ENCODE measurements around the gene MRM3. TPM values are rescaled to one million over a fixed set of nuclear protein-coding genes. Genes with fewer than 3 reads are reported as not detected.
"Not testable (repeated sequence)": the region's sequence is repeated elsewhere in the genome, so short reads cannot be mapped to it uniquely, and the experiment has no call there.

The MRM3 gene
- total and polyA plus RNA-seq, 2 experiments from 2014 or later = 24.8 to 28.1 TPM

DNA sequence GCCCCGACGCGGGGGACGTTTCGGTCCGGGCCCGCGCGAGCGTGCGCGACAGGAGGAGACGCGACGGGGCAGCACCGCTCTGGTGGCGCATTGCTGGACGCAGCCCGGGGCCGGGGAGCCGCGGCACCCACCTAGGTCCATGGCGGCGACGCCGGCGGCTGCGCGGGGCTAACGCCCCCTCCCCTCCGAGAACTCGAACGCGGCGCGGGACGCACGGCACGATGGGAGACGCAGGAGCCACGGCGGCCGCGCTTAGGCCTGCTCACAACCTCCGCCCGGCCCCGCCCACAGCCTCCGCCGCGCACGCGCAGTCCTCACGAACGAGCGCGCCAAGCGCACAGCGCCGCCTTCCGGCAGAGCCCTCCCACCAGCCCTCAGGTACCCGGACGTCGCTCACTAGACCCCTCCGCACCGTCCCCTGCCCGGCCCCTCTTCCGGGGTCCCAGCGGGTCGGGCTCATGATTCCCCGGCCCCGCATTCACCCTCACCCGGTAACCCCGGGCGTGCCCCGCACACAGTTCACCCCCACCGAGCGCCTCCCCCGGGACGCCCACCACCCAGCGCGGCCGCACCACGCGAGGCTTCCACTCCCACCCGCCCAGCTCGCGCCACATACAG is 30.0 kb upstream of the MRM3 start, which contains the start of gene GEMIN4:
Gene GEMIN4 (minus strand): TSS at position 263 of the 618 bp plus-strand sequence. CDS start 122 bp downstream, at position 141.
- peaks cover 5% of the 10 kb centered on the region for H3K4me1 ChIP-seq (ENCODE audit: low read depth)
- H3K36me3 ChIP-seq = peaks cover 5% of the 10 kb centered on the region
- H3K27ac ChIP-seq = peak within 1 kb of the TSS; percentile 69
- H3K9me3 ChIP-seq (ENCODE audit: low read depth) = no peaks in the 10 kb centered on the region
- peak within 1 kb of the TSS; percentile 62 for H3K4me3 ChIP-seq
- TF ChIP-seq, protein P1, sequence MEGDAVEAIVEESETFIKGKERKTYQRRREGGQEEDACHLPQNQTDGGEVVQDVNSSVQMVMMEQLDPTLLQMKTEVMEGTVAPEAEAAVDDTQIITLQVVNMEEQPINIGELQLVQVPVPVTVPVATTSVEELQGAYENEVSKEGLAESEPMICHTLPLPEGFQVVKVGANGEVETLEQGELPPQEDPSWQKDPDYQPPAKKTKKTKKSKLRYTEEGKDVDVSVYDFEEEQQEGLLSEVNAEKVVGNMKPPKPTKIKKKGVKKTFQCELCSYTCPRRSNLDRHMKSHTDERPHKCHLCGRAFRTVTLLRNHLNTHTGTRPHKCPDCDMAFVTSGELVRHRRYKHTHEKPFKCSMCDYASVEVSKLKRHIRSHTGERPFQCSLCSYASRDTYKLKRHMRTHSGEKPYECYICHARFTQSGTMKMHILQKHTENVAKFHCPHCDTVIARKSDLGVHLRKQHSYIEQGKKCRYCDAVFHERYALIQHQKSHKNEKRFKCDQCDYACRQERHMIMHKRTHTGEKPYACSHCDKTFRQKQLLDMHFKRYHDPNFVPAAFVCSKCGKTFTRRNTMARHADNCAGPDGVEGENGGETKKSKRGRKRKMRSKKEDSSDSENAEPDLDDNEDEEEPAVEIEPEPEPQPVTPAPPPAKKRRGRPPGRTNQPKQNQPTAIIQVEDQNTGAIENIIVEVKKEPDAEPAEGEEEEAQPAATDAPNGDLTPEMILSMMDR (IDR thresholded peaks at IDR 0.05; ENCODE audit: low read depth, low read length) = peak; percentile 86
- DNase-seq (ENCODE audit: low read depth in 1 of 2, low spot score in 1 of 2) = peak; percentile 92 to 96
- no peaks in the 10 kb centered on the region for H3K27me3 ChIP-seq

DNA sequence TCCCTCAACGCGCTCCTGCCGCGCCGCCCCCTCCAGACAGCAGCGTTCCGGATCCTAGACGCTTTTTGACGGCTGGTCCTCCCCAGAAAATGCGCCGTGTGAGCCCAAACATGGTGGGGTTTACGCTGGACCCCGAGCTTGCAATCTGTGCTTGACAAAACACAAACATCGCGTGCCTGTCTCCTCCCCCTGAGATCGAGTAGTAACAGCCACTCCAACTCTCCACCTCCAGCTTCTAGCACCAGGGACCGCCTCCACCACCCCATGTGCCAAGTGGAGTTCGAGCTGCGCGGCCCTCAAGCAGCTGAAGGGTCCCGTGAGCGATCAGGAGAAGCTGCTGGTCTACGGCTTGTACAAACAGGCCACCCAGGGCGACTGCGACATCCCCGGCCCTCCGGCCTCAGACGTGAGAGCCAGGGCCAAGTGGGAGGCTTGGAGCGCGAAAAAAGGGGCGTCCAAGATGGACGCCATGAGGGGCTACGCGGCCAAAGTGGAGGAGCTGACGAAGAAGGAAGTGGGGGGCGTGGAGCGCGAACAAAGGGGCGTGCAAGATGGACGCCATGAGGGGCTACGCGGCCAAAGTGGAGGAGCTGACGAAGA is 29.4 kb upstream of the MRM3 start:
- no peaks in the 10 kb centered on the region for H3K27me3 ChIP-seq
- peaks cover under 1% of the 10 kb centered on the region for H3K36me3 ChIP-seq
- TF ChIP-seq, protein P1 (IDR thresholded peaks at IDR 0.05; ENCODE audit: low read depth, low read length) = no peak
- peaks cover 5% of the 10 kb centered on the region for H3K4me1 ChIP-seq (ENCODE audit: low read depth)
- peak overlapping the region; percentile 62 for H3K4me3 ChIP-seq
- no peaks in the 10 kb centered on the region for H3K9me3 ChIP-seq (ENCODE audit: low read depth)
- peak in 1 of 2 donors; percentile 87 for DNase-seq (ENCODE audit: low read depth in 1 of 2, low spot score in 1 of 2)
- H3K27ac ChIP-seq = peak overlapping the region; percentile 69

DNA sequence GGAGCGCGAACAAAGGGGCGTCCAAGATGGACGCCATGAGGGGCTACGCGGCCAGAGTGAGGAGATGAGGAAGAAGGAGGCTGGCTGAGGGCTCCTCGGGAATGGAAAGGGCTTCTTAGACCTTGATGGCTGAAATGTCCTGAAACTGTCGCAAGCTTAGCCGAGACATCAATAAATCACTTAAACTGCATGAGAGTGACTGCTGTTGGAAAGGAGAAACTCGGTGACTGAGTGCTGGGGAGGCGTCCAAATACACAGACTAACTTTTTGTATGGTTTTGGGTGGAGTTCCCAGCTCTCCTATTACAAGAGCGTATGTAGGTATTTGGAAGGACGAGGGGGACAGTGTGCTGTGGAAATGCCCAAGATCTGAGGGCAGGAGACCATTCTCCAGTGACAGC is 28.7 kb upstream of the MRM3 start:
- no peak for DNase-seq (ENCODE audit: low read depth in 1 of 2, low spot score in 1 of 2)
- H3K9me3 ChIP-seq (ENCODE audit: low read depth) = no peaks in the 10 kb centered on the region
- TF ChIP-seq, protein P1 (IDR thresholded peaks at IDR 0.05; ENCODE audit: low read depth, low read length) = no peak
- peaks cover 5% of the 10 kb centered on the region for H3K4me1 ChIP-seq (ENCODE audit: low read depth)
- H3K36me3 ChIP-seq = no peaks in the 10 kb centered on the region
- peak overlapping the region; percentile 100 for H3K27ac ChIP-seq
- H3K27me3 ChIP-seq = no peaks in the 10 kb centered on the region
- H3K4me3 ChIP-seq = no peak overlapping the region

DNA sequence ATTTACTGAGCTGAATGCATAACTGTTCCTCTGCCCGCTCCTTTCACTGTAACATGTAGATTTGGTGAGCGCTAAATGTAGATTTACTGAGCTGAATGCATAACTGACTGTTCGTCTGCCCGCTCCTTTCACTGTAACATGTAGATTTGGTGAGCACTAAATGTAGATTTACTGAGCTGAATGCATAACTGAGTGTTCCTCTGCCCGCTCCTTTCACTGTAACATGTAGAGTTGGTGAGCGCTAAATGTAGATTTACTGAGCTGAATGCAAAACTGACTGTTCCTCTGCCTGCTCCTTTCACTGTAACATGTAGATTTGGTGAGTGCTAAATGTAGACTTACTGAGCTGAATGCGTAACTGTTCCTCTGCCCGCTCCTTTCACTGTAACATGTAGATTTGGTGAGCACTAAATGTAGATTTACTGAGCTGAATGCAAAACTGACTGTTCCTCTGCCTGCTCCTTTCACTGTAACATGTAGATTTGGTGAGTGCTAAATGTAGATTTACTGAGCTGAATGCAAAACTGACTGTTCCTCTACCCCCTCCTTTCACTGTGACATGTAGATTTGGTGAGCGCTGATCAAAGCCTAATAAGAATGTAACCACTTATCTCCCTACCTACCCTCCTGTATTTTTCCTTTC is 26.7 kb upstream of the MRM3 start:
- H3K4me3 ChIP-seq; H3K9me3 ChIP-seq (ENCODE audit: low read depth); H3K27me3 ChIP-seq; H3K4me1 ChIP-seq (ENCODE audit: low read depth): not testable (repeated sequence)
- H3K36me3 ChIP-seq = peaks cover 11% of the 10 kb centered on the region
- DNase-seq (ENCODE audit: low read depth in 1 of 2, low spot score in 1 of 2) = peak in 1 of 2 donors; percentile 23
- peak overlapping the region; percentile 100 for H3K27ac ChIP-seq

DNA sequence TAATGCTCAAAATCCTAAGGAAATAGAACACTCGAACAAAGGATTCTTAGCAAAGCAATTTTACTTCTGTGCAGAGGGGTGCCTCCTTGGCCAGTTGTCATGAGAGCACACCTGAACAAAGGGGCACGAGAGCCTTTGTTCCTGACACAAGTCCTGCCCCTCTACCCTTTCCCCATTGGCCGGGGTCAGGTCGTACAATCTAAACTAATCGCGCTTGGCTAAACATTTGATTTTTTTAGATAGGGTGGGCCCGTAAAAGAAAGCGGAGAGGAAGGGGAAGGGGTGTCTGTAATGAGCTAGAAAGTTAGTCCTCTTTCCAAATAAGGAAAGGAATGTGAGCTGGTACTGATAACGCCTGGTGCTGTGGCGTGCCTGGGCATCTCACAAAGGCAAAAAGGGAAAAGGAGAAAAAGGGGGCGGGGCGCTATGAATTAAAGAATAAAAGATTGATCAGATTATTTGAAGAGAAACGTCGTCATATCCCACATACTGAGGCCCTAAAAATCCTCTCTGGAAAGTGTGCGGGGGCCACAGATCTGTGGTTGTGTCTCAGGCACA is 26.1 kb upstream of the MRM3 start:
- peaks cover 13% of the 10 kb centered on the region for H3K36me3 ChIP-seq

DNA sequence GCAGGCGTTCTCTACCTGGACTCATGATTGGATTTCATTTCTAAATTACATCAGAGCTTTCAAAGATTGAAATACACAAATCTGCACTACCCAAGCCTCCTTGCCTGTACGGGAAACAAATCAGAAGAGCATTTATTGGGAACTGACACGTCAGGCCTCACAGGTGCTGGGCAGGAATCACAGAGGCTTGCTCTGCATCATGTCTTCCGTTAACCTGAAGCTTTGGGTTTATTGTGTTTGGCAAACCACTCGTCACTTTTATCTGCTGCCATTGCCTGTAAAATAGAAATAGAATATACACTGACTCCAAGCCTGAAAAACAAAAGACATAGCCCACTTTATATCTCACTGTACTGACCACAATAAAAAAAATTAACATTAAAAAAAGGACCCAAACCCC is 22.2 kb upstream of the MRM3 start:
- no peak overlapping the region for H3K27ac ChIP-seq
- DNase-seq (ENCODE audit: low read depth in 1 of 2, low spot score in 1 of 2) = no peak
- H3K36me3 ChIP-seq = peaks cover 29% of the 10 kb centered on the region
- no peaks in the 10 kb centered on the region for H3K27me3 ChIP-seq
- TF ChIP-seq, protein P1 (IDR thresholded peaks at IDR 0.05; ENCODE audit: low read depth, low read length) = no peak
- H3K4me1 ChIP-seq (ENCODE audit: low read depth) = peaks cover 5% of the 10 kb centered on the region
- H3K4me3 ChIP-seq = no peak overlapping the region
- no peaks in the 10 kb centered on the region for H3K9me3 ChIP-seq (ENCODE audit: low read depth)

More for the DNA sequence above, 26.1 kb upstream of the MRM3 start:
- peak overlapping the region; percentile 100 for H3K27ac ChIP-seq
- not testable (repeated sequence) for H3K27me3 ChIP-seq; H3K4me3 ChIP-seq; H3K4me1 ChIP-seq (ENCODE audit: low read depth); H3K9me3 ChIP-seq (ENCODE audit: low read depth)
- DNase-seq (ENCODE audit: low read depth in 1 of 2, low spot score in 1 of 2) = peak; percentile 11 to 57

All from cardiac muscle cell (in vitro differentiated cells and primary cell).